HEK293 (cell line): ENCODE results near the gene CD8A.
"Not testable (repeated sequence)": the region's sequence is repeated elsewhere in the genome, so short reads cannot be mapped to it uniquely, and the experiment has no call there.

Experiments used
- ATF2 ChIP-seq: fragments of 450-650 bp; formaldehyde crosslinking; IDR thresholded peaks from 2 replicates; pipeline ENCODE4 v1.5.1; 2016; ENCODE audit warnings: missing biosample characterization, missing genetic modification characterization, low read depth
- CTCF ChIP-seq: fragments of 450-650 bp; formaldehyde crosslinking; IDR thresholded peaks from 2 replicates; pipeline ENCODE4 v1.5.1; 2016; ENCODE audit warnings: missing biosample characterization, missing genetic modification characterization
- YY1 ChIP-seq: fragments of 450-650 bp; formaldehyde crosslinking; IDR thresholded peaks from 2 replicates; pipeline ENCODE4 v1.5.1; 2018; ENCODE audit warnings: missing biosample characterization, missing genetic modification characterization
- ZNF157 ChIP-seq: fragments of 450-650 bp; formaldehyde crosslinking; IDR thresholded peaks from 2 replicates; pipeline ENCODE4 v1.5.1; 2016; ENCODE audit warnings: missing biosample characterization, missing genetic modification characterization
- ZNF280D ChIP-seq: fragments of 450-650 bp; formaldehyde crosslinking; IDR thresholded peaks from 2 replicates; pipeline ENCODE4 v1.5.1; 2016; ENCODE audit warnings: missing biosample characterization, missing genetic modification characterization
- ZNF302 ChIP-seq: fragments of 450-650 bp; formaldehyde crosslinking; IDR thresholded peaks from 2 replicates; pipeline ENCODE4 v1.5.1; 2016; ENCODE audit warnings: missing biosample characterization, missing genetic modification characterization, low read depth
- ZNF473 ChIP-seq: fragments of 450-650 bp; formaldehyde crosslinking; IDR thresholded peaks from 2 replicates; pipeline ENCODE4 v1.5.1; 2017; ENCODE audit warnings: missing biosample characterization, missing genetic modification characterization
- ZNF701 ChIP-seq: fragments of 450-650 bp; formaldehyde crosslinking; IDR thresholded peaks from 2 replicates; pipeline ENCODE4 v1.5.1; 2016; ENCODE audit warnings: missing biosample characterization, missing genetic modification characterization
- ZNF776 ChIP-seq: fragments of 450-650 bp; formaldehyde crosslinking; IDR thresholded peaks from 2 replicates; pipeline ENCODE4 v1.5.0; 2017; ENCODE audit warnings: missing biosample characterization, missing genetic modification characterization, borderline replicate concordance

GRCh38 chr2:86741889-86742498 is 48.7 kb downstream of the CD8A start:
- not testable (repeated sequence) for TF ChIP-seq ZNF701; ATF2 (tag by site-specific recombination); CTCF (tag by site-specific recombination); YY1; ZNF776 (tag by site-specific recombination); ZNF473 (tag by site-specific recombination); ZNF302 (tag by site-specific recombination); ZNF157 (tag by site-specific recombination); ZNF280D (tag by site-specific recombination)
